Measurements from ENCODE around the gene SHB. TPM values are rescaled to one million over a fixed set of nuclear protein-coding genes. Genes with fewer than 3 reads are reported as not detected.

The SHB gene
- total and polyA plus RNA-seq, 2 of the 8 experiments (the other 6 are each of a cell fraction or from before 2014, with no cell fraction given) = 4.1 to 12.6 TPM

- WGBS, 2 experiments (ENCODE audit: extremely low coverage in 1 of 2, insufficient coverage in 1 of 2, insufficient read length in 1 of 2, insufficient replicate concordance in 2 of 2, low coverage in 1 of 2, low lambda C conversion rate in 2 of 2, missing lambda C conversion rate in 1 of 2) = 85 to 100% methylated on average over 2 to 6 of the region's 6 CpGs
- Histone ChIP-seq H3K14ac (ENCODE audit: insufficient read length) (no peak overlapping the region), H2BK20ac (ENCODE audit: low read length) (no peak overlapping the region), H3K18ac (ENCODE audit: extremely low read depth, low read length) (no peak overlapping the region), H4K5ac (ENCODE audit: insufficient read length, low read depth, low read length) (no peak overlapping the region), H3K27ac (ENCODE audit: low read depth, low read length) (no peak overlapping the region), H3K79me1 (ENCODE audit: low read depth, low read length) (no peaks in the 10 kb centered on the region), H4K8ac (ENCODE audit: extremely low read depth, insufficient read depth, low read length) (no peak overlapping the region), H3K9me3 (ENCODE audit: insufficient read depth in 2 of 2, low read depth in 1 of 2, low read length in 1 of 2) (no peaks in the 10 kb centered on the region), H3K56ac (replicated peaks; ENCODE audit: insufficient read length, low read depth, low read length) (no peak overlapping the region), H3K23ac (ENCODE audit: insufficient read length) (no peak overlapping the region), H3K36me3 (ENCODE audit: control insufficient read depth in 2 of 4, insufficient read depth in 4 of 4, low read length in 3 of 4) (no peaks in the 10 kb centered on the region), H3K23me2 (ENCODE audit: low read depth, low read length) (no peaks in the 10 kb centered on the region), H3K4me1 (replicated peaks in 1 of 4; ENCODE audit: control insufficient read depth in 3 of 4, insufficient read depth in 4 of 4, low read length in 3 of 4) (no peaks in the 10 kb centered on the region; a peak in 1 of 7 replicates), H3K9ac (replicated peaks in 1 of 4; ENCODE audit: extremely low read depth in 1 of 4, low read depth in 3 of 4, low read length in 3 of 4) (no peak overlapping the region), H4K20me1 (replicated peaks in 1 of 2; ENCODE audit: control insufficient read depth in 1 of 2, insufficient read depth in 2 of 2, low read length in 2 of 2) (peaks cover 0 to 3% of the 10 kb centered on the region in 2 experiments), H4K91ac (replicated peaks; ENCODE audit: insufficient read length, low read length) (no peak overlapping the region), H3K4ac (replicated peaks; ENCODE audit: insufficient read length, low read depth, low read length) (no peak overlapping the region), H3K4me3 (ENCODE audit: extremely low read depth in 1 of 4, insufficient read depth in 2 of 4, low read depth in 3 of 4, low read length in 4 of 4) (no peak overlapping the region), H2AFZ (ENCODE audit: low read length) (no peak overlapping the region), H2BK5ac (ENCODE audit: low read depth, low read length) (no peak overlapping the region), H2BK15ac (ENCODE audit: low read length) (no peak overlapping the region), H2BK12ac (ENCODE audit: low read depth, low read length) (no peak overlapping the region), H3K27me3 (replicated peaks in 1 of 4; ENCODE audit: control insufficient read depth in 3 of 4, extremely low read depth in 1 of 4, insufficient read depth in 3 of 4, low read length in 3 of 4) (no peaks in the 10 kb centered on the region), H2BK120ac (replicated peaks; ENCODE audit: low read depth, low read length) (no peak overlapping the region), H2AK5ac (ENCODE audit: low read depth, low read length) (no peak overlapping the region), H3K79me2 (ENCODE audit: control insufficient read depth in 1 of 2, insufficient read depth in 2 of 2, low read length in 2 of 2) (no peaks in the 10 kb centered on the region), H3K4me2 (ENCODE audit: insufficient read depth in 1 of 2, low read depth in 2 of 2, low read length in 2 of 2) (no peak overlapping the region)
- DNase-seq (ENCODE audit: low read depth in 1 of 2, low spot score in 2 of 2) (no peak), FAIRE-seq (no peak)
- CTCF ChIA-PET (ENCODE audit: partially characterized antibody) = no interaction called here
- TF ChIP-seq, protein P1, sequence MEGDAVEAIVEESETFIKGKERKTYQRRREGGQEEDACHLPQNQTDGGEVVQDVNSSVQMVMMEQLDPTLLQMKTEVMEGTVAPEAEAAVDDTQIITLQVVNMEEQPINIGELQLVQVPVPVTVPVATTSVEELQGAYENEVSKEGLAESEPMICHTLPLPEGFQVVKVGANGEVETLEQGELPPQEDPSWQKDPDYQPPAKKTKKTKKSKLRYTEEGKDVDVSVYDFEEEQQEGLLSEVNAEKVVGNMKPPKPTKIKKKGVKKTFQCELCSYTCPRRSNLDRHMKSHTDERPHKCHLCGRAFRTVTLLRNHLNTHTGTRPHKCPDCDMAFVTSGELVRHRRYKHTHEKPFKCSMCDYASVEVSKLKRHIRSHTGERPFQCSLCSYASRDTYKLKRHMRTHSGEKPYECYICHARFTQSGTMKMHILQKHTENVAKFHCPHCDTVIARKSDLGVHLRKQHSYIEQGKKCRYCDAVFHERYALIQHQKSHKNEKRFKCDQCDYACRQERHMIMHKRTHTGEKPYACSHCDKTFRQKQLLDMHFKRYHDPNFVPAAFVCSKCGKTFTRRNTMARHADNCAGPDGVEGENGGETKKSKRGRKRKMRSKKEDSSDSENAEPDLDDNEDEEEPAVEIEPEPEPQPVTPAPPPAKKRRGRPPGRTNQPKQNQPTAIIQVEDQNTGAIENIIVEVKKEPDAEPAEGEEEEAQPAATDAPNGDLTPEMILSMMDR (IDR thresholded peaks at IDR 0.05; ENCODE audit: control extremely low read depth in 1 of 3, insufficient read depth in 1 of 3, low read depth in 1 of 3, low read length in 3 of 3) = no peak
- TF ChIP-seq JUND (IDR thresholded peaks at IDR 0.05; ENCODE audit: low read length) = no peak
- TF ChIP-seq TBP (IDR thresholded peaks at IDR 0.05; ENCODE audit: low read depth, low read length) = no peak
- no peak for TF ChIP-seq CHD2 (IDR thresholded peaks at IDR 0.05; ENCODE audit: low read length)
- no peak for TF ChIP-seq NRF1 (IDR thresholded peaks at IDR 0.05; ENCODE audit: low read depth, low read length)
- no peak for TF ChIP-seq BCL11A (IDR thresholded peaks at IDR 0.05; ENCODE audit: low read depth in 2 of 2, low read length in 2 of 2)
- TF ChIP-seq FOSL1 (IDR thresholded peaks at IDR 0.05; ENCODE audit: insufficient read depth, low read depth, low read length) = no peak
- TF ChIP-seq NANOG (IDR thresholded peaks at IDR 0.05; ENCODE audit: insufficient read depth, low read depth, low read length, poor library complexity, severe bottlenecking) = no peak
- TF ChIP-seq, protein P2, sequence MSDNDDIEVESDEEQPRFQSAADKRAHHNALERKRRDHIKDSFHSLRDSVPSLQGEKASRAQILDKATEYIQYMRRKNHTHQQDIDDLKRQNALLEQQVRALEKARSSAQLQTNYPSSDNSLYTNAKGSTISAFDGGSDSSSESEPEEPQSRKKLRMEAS (IDR thresholded peaks at IDR 0.05) = no peak
- TF ChIP-seq HDAC6 (IDR thresholded peaks at IDR 0.05; ENCODE audit: low read depth, low read length) = no peak
- TF ChIP-seq EP300 (IDR thresholded peaks at IDR 0.05; ENCODE audit: borderline replicate concordance in 1 of 2, low read depth in 2 of 2, low read length in 2 of 2) = no peak
- POLR2A ChIA-PET (ENCODE audit: partially characterized antibody) = no interaction called here
Observed at GRCh38 chr9:37978481-37978864, 90.6 kb downstream of the SHB start.
